ENCODE results near the gene VWA1.
"Not testable (repeated sequence)": the region's sequence is repeated elsewhere in the genome, so short reads cannot be mapped to it uniquely, and the experiment has no call there.

VWA1 gene

GRCh38 chr1:1428174-1428573 is 7.3 kb upstream of the VWA1 start:
- no peaks in the 10 kb centered on the region for H3K9me3 ChIP-seq (ENCODE audit: severe bottlenecking)
- no peak for ATAC-seq (ENCODE audit: low read depth)
- H3K27ac ChIP-seq (ENCODE audit: poor library complexity, severe bottlenecking), result no peak overlapping the region
- peaks cover 5% of the 10 kb centered on the region for H3K4me1 ChIP-seq (ENCODE audit: insufficient read depth, poor library complexity, severe bottlenecking)
- H3K27me3 ChIP-seq (ENCODE audit: insufficient read depth, poor library complexity, severe bottlenecking), result no peaks in the 10 kb centered on the region
- no peak overlapping the region for H3K4me3 ChIP-seq (ENCODE audit: severe bottlenecking)
- no peaks in the 10 kb centered on the region for H3K36me3 ChIP-seq (ENCODE audit: low read depth)
- DNase-seq (ENCODE audit: low spot score), result no peak
- no peak for TF ChIP-seq CTCF (IDR thresholded peaks at IDR 0.05; ENCODE audit: poor library complexity, severe bottlenecking)

- DNase-seq (ENCODE audit: low spot score); H3K27me3 ChIP-seq (ENCODE audit: insufficient read depth, poor library complexity, severe bottlenecking); H3K4me3 ChIP-seq (ENCODE audit: severe bottlenecking); H3K27ac ChIP-seq (ENCODE audit: poor library complexity, severe bottlenecking); ATAC-seq (ENCODE audit: low read depth); H3K4me1 ChIP-seq (ENCODE audit: insufficient read depth, poor library complexity, severe bottlenecking); H3K9me3 ChIP-seq (ENCODE audit: severe bottlenecking); H3K36me3 ChIP-seq (ENCODE audit: low read depth): not testable (repeated sequence)
Measured at GRCh38 chr1:1428967-1429366, 6.5 kb upstream of the VWA1 start.

- H3K4me3 ChIP-seq (ENCODE audit: severe bottlenecking), result no peak overlapping the region
- H3K27me3 ChIP-seq (ENCODE audit: insufficient read depth, poor library complexity, severe bottlenecking), result no peaks in the 10 kb centered on the region
- H3K4me1 ChIP-seq (ENCODE audit: insufficient read depth, poor library complexity, severe bottlenecking), result peaks cover 9% of the 10 kb centered on the region
Measured at GRCh38 chr1:1429671-1430073, 5.8 kb upstream of the VWA1 start.

GRCh38 chr1:1430114-1430982 is 5.1 kb upstream of the VWA1 start:
- Histone ChIP-seq H3K27me3 (ENCODE audit: insufficient read depth, poor library complexity, severe bottlenecking) (no peaks in the 10 kb centered on the region), H3K36me3 (ENCODE audit: low read depth) (no peaks in the 10 kb centered on the region), H3K4me3 (ENCODE audit: severe bottlenecking) (no peak overlapping the region), H3K27ac (ENCODE audit: poor library complexity, severe bottlenecking) (no peak overlapping the region), H3K9me3 (ENCODE audit: severe bottlenecking) (no peaks in the 10 kb centered on the region), H3K4me1 (ENCODE audit: insufficient read depth, poor library complexity, severe bottlenecking) (peaks cover 9% of the 10 kb centered on the region)
- ATAC-seq (ENCODE audit: low read depth) (no peak), DNase-seq (ENCODE audit: low spot score) (no peak)
- TF ChIP-seq CTCF (IDR thresholded peaks at IDR 0.05; ENCODE audit: poor library complexity, severe bottlenecking), result no peak

More at GRCh38 chr1:1429671-1430073, 5.8 kb upstream of the VWA1 start:
- no peak overlapping the region for H3K27ac ChIP-seq (ENCODE audit: poor library complexity, severe bottlenecking)
- ATAC-seq (ENCODE audit: low read depth) (no peak), DNase-seq (ENCODE audit: low spot score) (no peak)
- no peak for TF ChIP-seq CTCF (IDR thresholded peaks at IDR 0.05; ENCODE audit: poor library complexity, severe bottlenecking)
- no peaks in the 10 kb centered on the region for H3K9me3 ChIP-seq (ENCODE audit: severe bottlenecking)
- H3K36me3 ChIP-seq (ENCODE audit: low read depth), result no peaks in the 10 kb centered on the region

GRCh38 chr1:1430992-1431844 is 4.3 kb upstream of the VWA1 start:
- peaks cover 9% of the 10 kb centered on the region for H3K4me1 ChIP-seq (ENCODE audit: insufficient read depth, poor library complexity, severe bottlenecking)
- no peak for TF ChIP-seq CTCF (IDR thresholded peaks at IDR 0.05; ENCODE audit: poor library complexity, severe bottlenecking)

More at GRCh38 chr1:1430992-1431844, 4.3 kb upstream of the VWA1 start:
- Histone ChIP-seq H3K27me3 (ENCODE audit: insufficient read depth, poor library complexity, severe bottlenecking) (no peaks in the 10 kb centered on the region), H3K36me3 (ENCODE audit: low read depth) (no peaks in the 10 kb centered on the region), H3K9me3 (ENCODE audit: severe bottlenecking) (no peaks in the 10 kb centered on the region), H3K27ac (ENCODE audit: poor library complexity, severe bottlenecking) (peak overlapping the region; percentile 14), H3K4me3 (ENCODE audit: severe bottlenecking) (no peak overlapping the region)
- DNase-seq (ENCODE audit: low spot score), result no peak
- ATAC-seq (ENCODE audit: low read depth), result no peak

Measured in RWPE2 (cell line).